K562 (cell line): ENCODE data around the gene MARK2. TPM values are rescaled to one million over a fixed set of nuclear protein-coding genes. Genes with fewer than 3 reads are reported as not detected.
A peak's percentile ranks its signal among the peaks of the same experiment; 100 is the strongest.

Experiments
- ATF1 ChIP-seq, 2 experiments: fragments of 450-650 bp in 1 of 2; IDR thresholded peaks; 2 replicates each; pipeline ENCODE4 v1.6.1; 2016; ENCODE audit warnings: missing compliant biosample characterization in 1 of 2, missing genetic modification characterization in 1 of 2
- E2F1 ChIP-seq: sonication (generic); formaldehyde crosslinking; IDR thresholded peaks from 2 replicates; pipeline ENCODE4 v1.8.1; 2023; ENCODE audit warnings: mild to moderate bottlenecking, missing genetic modification reagents, moderate library complexity
- FOXO4 ChIP-seq: fragments of 450-650 bp; formaldehyde crosslinking; IDR thresholded peaks from 2 replicates; pipeline ENCODE4 v1.4.0; 2020; ENCODE audit warnings: mild to moderate bottlenecking, moderate library complexity
- GMEB1 ChIP-seq: fragments of 250-450 bp; sonication (Bioruptor Pico); IDR thresholded peaks from 2 replicates; pipeline ENCODE4 v1.4.0; 2020; ENCODE audit warnings: mild to moderate bottlenecking
- HDAC1 ChIP-seq, 2 experiments: fragments of 450-650 bp; IDR thresholded peaks; 2 replicates each; pipeline ENCODE4 v1.6.1; 2016 to 2017; ENCODE audit warnings: inconsistent platforms in 1 of 2, mild to moderate bottlenecking in 1 of 2, moderate library complexity in 1 of 2
- HOXB6 ChIP-seq: fragments of 250-450 bp; sonication (Bioruptor Pico); IDR thresholded peaks from 2 replicates; pipeline ENCODE4 v1.5.1; 2022; ENCODE audit warnings: mild to moderate bottlenecking, borderline replicate concordance
- IRF2 ChIP-seq: sonication (generic); formaldehyde crosslinking; IDR thresholded peaks from 2 replicates; pipeline ENCODE4 v1.8.1; 2022; ENCODE audit warnings: mild to moderate bottlenecking, missing genetic modification reagents
- PREB ChIP-seq: sonication (generic); formaldehyde crosslinking; IDR thresholded peaks from 2 replicates; pipeline ENCODE4 v1.8.1; 2023; ENCODE audit warnings: mild to moderate bottlenecking, missing genetic modification reagents
- SFPQ ChIP-seq: fragments of 200-400 bp; formaldehyde crosslinking; IDR thresholded peaks from 2 replicates; pipeline ENCODE4 v1.6.1; 2017; ENCODE audit warnings: mild to moderate bottlenecking, low read depth, low read length, moderate library complexity
- SMAD4 ChIP-seq: fragments of 250-450 bp; sonication (Bioruptor Pico); conservative IDR thresholded peaks from 2 replicates; pipeline ENCODE4 v1.8.0; 2021; ENCODE audit warnings: inconsistent platforms, mild to moderate bottlenecking, moderate library complexity
- SUPT5H ChIP-seq: fragments of 450-650 bp; IDR thresholded peaks from 2 replicates; pipeline ENCODE4 v1.6.1; 2016
- ZFP30 ChIP-seq: fragments of 250-450 bp; sonication (Bioruptor Pico); IDR thresholded peaks from 2 replicates; pipeline ENCODE4 v1.8.0; 2022; ENCODE audit warnings: moderate library complexity, mild to moderate bottlenecking, inconsistent platforms, borderline replicate concordance
- ZNF592 ChIP-seq: fragments of 450-650 bp; IDR thresholded peaks from 2 replicates; pipeline ENCODE4 v1.6.1; 2017; ENCODE audit warnings: antibody characterized with exemption, mild to moderate bottlenecking
- ZSCAN32 ChIP-seq: fragments of 450-650 bp; formaldehyde crosslinking; IDR thresholded peaks from 2 replicates; pipeline ENCODE4 v1.4.0; 2020; ENCODE audit warnings: mild to moderate bottlenecking, moderate library complexity
- polyA plus RNA-seq, 8 experiments: library from polyadenylated mRNA; depleted of rRNA in 4 of 8; stranded (reverse) in 5 of 8; unstranded in 3 of 8; fragments of >200 nt; fragmentation: Nextera tagmentation in 2 of 8; fragmentation: Illumina TruSeq in 1 of 8; extraction: Ambion mirVana in 2 of 8; extraction: Trizol in 1 of 8; gene quantifications; 2 replicates each; pipeline versions ENCODE4 v1.2.1 to v1.2.3, GENCODE V29; 2011 to 2014; ENCODE audit warnings: inconsistent platforms in 1 of 8, missing spikeins in 1 of 8
- total RNA-seq, 7 experiments: library from RNA; depleted of rRNA in 6 of 7; stranded (reverse); fragments of >200 nt in 6 of 7; fragmentation: Illumina TruSeq in 2 of 7; extraction: Trizol in 2 of 7; gene quantifications; 2 replicates each; pipeline versions ENCODE4 v1.2.1 to v1.2.3, GENCODE V29; 2011 to 2021; ENCODE audit warnings: low replicate concordance in 1 of 7

MARK2 gene
- total and polyA plus RNA-seq, 9 of the 15 experiments (the other 6 are each of a cell fraction or from before 2014, with no cell fraction given): 0.32 to 43.5 (median 15.1) TPM

- TF ChIP-seq E2F1 (CRISPR knock-in tag): no peak
- TF ChIP-seq PREB (CRISPR knock-in tag): no peak
- TF ChIP-seq ZSCAN32 (CRISPR knock-in tag): no peak
- no peak for TF ChIP-seq ZNF592
- TF ChIP-seq SUPT5H: no peak
- TF ChIP-seq ATF1 (CRISPR knock-in tag; IDR thresholded peaks at IDR 0.05): no peak
- TF ChIP-seq ATF1 (tag; IDR thresholded peaks at IDR 0.05): no peak
- no peak for TF ChIP-seq HOXB6 (CRISPR knock-in tag)
- TF ChIP-seq SMAD4 (CRISPR knock-in tag): no peak
- TF ChIP-seq IRF2: no peak
- TF ChIP-seq HDAC1 (IDR thresholded peaks at IDR 0.05): peak in 1 of 2 experiments; percentile 17; a peak in 1 of 4 replicates
- no peak for TF ChIP-seq SFPQ
- TF ChIP-seq ZFP30 (CRISPR knock-in tag): no peak
- TF ChIP-seq FOXO4 (CRISPR knock-in tag): no peak
- no peak for TF ChIP-seq GMEB1 (CRISPR knock-in tag)
These were observed 25.1 kb upstream of the MARK2 start (continued) for GRCh38 chr11:63813563-63814382.
